ENCODE measurements around the gene OOEP.

The OOEP gene

DNA sequence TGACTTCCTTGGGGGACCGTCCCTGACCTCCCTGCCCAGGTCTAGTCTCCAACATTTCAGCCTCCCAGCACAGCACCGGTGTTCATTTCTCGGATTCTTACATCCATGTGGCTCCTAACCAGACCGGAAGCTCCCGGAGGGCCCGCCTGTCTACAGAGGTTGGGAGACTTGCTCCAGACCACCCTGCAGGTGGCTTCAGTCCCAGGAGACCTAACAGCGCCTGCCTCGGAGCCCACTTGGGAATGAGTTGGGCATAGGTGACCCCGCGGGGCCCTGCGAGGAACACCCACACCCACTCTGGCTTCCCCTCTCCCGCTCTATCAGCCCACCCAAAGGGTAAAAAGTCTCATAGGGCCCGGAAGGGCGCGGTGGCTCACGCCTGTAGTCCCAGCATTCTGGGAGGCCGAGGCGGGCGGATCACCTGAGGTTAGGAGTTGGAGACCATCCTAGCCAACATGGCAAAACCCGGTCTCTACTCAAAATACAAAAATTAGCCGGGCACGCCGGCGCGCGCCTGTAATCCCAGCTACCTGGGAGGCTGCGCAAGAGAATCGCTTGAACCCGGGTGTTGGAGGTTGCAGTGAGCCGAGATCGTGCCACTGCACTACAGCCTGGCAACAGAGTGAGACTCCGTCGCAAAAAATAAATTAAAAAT lies 21.0 kb downstream of the OOEP start:
- TF ChIP-seq, protein P1, sequence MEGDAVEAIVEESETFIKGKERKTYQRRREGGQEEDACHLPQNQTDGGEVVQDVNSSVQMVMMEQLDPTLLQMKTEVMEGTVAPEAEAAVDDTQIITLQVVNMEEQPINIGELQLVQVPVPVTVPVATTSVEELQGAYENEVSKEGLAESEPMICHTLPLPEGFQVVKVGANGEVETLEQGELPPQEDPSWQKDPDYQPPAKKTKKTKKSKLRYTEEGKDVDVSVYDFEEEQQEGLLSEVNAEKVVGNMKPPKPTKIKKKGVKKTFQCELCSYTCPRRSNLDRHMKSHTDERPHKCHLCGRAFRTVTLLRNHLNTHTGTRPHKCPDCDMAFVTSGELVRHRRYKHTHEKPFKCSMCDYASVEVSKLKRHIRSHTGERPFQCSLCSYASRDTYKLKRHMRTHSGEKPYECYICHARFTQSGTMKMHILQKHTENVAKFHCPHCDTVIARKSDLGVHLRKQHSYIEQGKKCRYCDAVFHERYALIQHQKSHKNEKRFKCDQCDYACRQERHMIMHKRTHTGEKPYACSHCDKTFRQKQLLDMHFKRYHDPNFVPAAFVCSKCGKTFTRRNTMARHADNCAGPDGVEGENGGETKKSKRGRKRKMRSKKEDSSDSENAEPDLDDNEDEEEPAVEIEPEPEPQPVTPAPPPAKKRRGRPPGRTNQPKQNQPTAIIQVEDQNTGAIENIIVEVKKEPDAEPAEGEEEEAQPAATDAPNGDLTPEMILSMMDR (IDR thresholded peaks at IDR 0.05; ENCODE audit: extremely low read depth, missing control alignments), result no peak
- DNase-seq (ENCODE audit: low spot score), result no peak

DNA sequence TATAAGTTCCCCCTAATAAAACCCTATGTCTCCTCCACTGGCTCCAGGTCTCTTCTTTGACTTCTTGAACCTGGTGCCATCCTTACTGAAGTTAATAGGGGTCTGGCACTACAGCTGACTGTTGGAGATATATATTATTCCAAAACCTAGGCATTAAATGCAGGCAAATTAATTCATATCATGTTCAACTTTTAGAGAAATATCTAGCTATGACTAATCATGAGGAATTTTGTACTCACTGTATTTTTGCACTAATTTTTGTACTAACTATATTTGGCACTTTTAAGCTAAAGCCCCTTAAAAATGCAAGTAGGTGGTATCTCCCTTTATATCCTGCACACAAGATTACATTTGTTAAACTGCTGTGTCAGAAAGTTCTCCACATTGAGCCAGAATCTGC lies 26.5 kb downstream of the OOEP start:
- no peak for DNase-seq (ENCODE audit: low spot score)
- TF ChIP-seq, protein P1 (IDR thresholded peaks at IDR 0.05; ENCODE audit: extremely low read depth, missing control alignments), result no peak

DNA sequence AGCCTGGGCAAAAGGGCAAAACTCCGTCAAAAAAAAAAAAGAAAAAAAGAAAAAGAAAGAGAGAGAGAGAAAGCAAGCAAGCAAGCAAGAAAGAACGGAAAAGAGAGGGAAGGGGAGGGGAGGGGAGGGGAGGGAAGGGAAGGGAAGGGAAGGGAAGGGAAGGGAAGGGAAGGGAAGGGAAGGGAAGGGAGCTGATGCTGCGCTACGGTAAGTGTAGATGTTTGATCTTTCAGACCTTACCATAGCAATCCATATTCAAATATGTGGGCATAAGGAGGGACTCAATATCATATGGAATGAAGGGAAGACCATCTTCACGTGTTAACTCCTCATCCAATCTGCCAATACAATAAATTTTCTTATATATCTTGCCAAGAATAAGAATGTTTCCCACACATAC lies 27.5 kb downstream of the OOEP start:
- TF ChIP-seq, protein P1 (IDR thresholded peaks at IDR 0.05; ENCODE audit: extremely low read depth, missing control alignments), result no peak

DNA sequence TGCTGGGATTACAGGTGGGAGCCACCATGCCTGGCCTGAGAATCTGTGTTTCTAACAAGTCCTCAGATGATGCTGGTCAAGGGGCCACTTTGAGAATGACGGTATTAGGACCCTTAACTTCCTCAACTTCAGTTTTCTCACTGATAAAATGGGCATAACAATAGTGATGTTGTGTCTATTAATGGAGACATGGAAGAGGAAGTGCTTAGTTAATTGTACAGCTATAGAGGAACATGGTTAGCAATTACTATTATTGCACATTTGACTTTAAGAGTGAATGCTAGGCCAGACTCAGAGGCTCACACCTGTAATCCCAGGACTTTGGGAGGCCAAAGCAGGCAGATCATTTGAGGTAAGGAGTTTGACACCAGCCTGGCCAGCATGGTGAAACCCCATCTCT lies 28.4 kb downstream of the OOEP start:
- TF ChIP-seq, protein P1 (IDR thresholded peaks at IDR 0.05; ENCODE audit: extremely low read depth, missing control alignments), result no peak
- no peak for DNase-seq (ENCODE audit: low spot score)

More for the DNA sequence above, 27.5 kb downstream of the OOEP start:
- DNase-seq (ENCODE audit: low spot score), result no peak

DNA sequence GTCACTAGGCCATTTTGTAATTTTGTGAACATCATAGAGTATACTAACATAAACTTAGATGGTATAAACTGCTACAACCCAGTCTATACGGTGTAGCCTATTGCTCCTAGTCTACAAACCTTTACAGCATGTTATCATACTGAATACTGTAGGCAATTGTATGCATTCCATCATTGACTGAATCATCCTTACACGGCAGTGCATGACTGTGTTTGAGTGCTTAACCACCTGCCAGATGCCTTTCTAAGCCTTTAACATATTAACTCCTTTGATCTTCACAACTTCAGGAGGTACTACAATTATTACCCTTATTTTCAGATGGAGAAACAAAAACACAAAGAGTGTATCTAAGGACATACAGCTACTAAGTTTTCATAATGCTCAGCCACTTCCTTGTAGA lies 29.6 kb downstream of the OOEP start:
- DNase-seq (ENCODE audit: low spot score), result no peak
- TF ChIP-seq, protein P1 (IDR thresholded peaks at IDR 0.05; ENCODE audit: extremely low read depth, missing control alignments), result no peak

DNA sequence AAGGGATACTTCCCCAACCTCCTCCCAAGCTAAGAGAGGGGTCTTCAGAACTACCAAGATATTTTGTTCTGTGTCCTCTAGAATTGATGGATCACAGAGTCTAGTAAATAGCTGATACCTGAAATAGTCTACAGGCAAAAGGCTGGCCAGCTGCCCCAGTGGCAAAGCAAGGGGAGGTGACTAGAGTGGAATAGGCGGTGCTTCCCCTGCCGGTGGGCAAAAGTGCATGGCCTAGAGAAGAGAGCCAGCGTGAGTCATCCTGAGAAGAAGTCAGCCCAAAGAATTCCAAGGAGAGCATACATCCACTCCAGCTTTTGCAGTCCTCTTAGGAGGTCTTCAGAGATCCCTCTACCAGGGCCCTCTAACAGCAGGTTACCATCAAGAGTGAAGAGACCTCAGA lies 30.4 kb downstream of the OOEP start:
- TF ChIP-seq, protein P1 (IDR thresholded peaks at IDR 0.05; ENCODE audit: extremely low read depth, missing control alignments), result no peak
- no peak for DNase-seq (ENCODE audit: low spot score)

DNA sequence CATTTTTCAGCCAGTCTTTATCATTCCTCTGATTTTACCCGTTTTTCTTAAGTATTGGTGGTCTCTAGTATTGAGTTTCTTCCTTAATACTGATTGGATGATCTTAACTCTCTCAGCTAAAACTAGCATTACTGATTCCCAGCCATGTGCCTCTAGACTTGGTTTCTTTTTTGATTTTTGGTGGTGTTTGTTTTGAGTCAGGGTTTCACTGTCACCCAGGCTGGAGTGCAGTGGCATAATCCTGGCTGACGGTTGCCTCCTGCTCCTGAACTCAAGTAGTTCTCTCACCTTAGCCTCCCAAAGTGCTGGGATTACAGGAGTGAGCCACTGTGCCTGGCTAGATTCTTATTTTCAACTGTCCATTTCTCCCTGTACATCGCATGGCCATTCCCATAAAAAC lies 40.5 kb downstream of the OOEP start:
- DNase-seq (ENCODE audit: low spot score), result no peak
- TF ChIP-seq, protein P1 (IDR thresholded peaks at IDR 0.05; ENCODE audit: extremely low read depth, missing control alignments), result no peak

All from GM20000 (cell line).